Inflammatory macrophage treated with lipopolysaccharide for 4 hours (primary cell): ENCODE results near the gene GSTT2.
"Not testable (repeated sequence)": the region's sequence is repeated elsewhere in the genome, so short reads cannot be mapped to it uniquely, and the experiment has no call there.

Experiments used
- DNase-seq: peaks from one replicate; pipeline ENCODE4 v3.0.0-alpha.2; 2020

The GSTT2 gene

DNA sequence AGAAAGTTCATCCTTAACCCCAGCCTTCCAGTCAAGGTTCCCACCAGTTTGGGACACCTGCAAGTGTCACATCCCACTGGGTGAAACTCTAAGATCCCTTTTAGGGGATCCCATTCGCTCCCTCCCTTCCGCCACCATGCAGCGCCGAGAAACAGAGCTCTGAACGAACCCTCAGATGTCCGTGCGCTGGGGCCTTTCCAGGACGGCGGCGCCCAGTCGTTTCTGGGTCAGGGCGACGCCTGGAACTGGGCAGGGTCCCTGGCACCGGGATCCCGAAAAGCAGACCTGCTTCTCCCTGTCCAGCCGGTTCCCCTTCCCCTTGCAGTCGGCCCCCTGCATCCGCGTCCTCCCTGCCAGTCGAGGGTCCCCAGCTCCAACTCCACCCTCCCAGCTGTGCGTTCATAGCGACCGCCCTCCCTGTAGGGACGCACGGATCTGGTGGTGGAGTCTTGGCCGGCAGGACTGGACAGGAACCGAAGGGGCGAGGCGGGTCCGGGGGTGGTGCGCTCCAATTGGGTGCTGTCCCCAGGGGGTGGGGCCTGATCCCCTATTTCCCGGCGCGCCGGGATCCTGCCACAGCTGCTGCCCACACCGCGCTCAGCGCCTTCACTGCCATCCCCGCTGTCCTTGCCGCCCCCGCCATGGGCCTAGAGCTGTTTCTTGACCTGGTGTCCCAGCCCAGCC, at the start of gene GSTT2:
GSTT2 (plus strand) TSS at position 578 of the 684 bp plus-strand sequence.
- not testable (repeated sequence) for DNase-seq

- DNase-seq = no peak
Measured at GRCh38 chr22:23938328-23939016, 41.5 kb upstream of the GSTT2 start.

DNA sequence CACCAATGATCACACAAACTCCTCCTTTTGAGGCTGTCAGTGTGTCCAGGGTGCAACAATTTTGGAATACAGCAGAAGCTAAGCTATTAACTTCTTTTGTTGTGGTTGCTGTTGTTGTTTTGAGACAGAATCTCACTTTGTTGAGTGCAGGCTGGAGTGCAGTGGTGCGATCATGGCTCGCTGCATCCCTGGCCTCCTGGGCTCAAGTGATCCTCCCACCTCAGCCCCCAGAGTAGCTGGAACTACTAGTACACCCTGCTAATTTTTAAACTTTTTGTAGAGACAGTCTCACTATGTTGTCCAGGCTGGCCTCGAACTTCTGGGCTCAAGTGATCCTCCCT, 40.9 kb upstream of the GSTT2 start:
- DNase-seq = no peak

DNA sequence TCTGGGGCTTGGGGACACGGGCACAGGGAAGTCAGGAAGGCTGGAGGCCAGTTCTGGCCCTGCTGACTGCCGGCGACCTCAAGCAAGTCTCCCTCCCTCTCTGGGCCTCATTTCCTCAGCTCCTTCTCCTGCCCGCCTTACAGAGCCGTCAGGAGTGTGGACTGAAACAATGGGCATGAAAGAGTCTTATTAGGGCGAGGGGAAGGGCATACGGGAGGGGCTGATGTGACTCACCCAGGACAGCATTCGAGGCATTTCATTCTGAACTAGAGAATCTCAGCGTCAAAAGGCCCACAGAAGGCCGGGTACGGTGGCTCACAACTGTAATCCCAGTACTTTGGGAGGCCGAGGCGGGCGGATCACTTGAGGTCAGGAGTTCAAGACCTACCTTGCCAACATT, 39.8 kb upstream of the GSTT2 start:
- not testable (repeated sequence) for DNase-seq

DNA sequence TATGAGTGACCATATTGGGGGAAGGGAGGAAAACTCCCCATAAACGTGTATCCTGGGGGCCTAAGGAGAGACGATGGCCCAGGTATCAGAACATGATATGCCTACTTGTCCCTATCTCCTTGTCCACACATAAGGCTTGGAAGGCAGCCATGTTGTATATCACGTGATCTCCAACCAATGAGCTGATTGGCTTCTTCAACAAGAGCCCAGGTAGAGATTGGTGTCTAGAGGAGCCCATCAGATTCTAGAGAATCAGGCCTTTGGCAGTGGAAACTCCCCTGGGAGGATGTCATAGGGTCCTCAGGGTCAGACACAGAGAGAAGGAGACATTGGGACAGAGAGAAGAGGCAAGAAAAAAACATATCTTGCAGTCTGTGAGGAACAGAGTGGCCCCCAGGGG, 32.5 kb upstream of the GSTT2 start:
- DNase-seq = not testable (repeated sequence)

DNA sequence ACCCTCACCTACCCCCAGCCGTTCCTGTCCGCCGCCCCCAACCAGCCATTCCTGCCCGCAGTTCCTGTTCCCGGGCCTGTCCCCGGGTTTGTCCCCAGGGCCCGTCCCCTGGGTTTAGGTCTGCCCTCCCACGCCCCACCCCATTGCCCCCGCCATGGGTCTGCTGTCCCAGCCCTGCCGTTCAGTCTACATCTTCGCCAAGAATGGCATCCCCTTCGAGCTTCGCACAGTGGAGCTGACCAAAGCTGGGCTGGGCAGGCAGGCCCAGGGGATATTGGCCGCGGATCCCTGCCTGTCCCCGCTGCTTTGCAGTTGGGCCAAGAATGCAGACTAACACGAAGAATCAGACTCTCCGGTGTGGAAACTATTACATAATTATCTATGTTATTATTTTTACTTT, 30.2 kb upstream of the GSTT2 start:
- not testable (repeated sequence) for DNase-seq

DNA sequence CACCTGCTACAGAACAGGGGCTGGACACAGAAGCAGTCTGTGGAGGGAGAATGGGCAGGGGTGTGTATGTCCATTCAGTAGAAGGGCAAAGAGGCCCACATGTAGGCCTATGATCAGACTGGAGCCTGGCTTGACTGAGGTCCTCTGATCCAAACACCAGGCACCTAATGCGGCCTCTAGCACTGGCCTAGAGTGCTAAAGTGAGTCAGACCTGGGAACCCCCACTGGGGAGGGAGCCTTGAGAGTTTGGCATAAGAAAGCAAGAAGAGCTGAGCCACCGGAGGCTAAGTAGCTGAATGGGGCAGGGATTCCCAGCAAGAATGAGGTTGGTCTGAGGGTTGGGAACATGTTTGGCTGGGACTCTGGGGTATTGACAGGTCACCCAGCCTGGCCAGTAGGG, 28.6 kb upstream of the GSTT2 start:
- not testable (repeated sequence) for DNase-seq

DNA sequence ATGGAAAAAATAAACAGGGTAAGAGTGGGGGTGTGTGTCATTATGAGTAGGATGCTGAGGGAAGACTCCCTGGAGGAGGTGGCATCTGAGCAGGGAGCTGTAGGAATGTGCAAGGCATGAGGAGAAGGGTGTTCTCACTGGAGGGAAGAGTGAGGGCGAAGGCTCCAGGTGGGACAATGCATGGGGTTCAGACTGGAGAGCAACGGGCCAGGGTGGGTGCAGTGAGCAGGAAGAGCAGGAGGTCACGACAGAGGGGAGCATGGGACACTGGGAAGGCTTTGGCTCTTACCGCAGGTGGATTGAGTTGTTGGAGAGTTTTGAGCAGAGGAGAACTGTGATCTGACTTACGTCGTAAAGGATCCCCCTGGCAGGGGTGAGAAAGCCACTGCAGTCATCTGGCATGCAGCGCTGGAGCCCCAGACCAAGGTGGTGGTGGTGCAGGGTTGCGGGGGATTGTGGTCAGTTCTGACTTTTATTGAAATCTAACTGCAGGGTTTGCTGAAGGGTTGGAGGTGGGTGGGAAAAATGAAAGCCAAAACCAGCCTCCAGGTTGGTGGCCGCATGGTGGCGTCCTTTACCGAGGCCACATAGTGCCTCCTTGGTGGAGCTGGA, 27.0 kb upstream of the GSTT2 start:
- DNase-seq = not testable (repeated sequence)

GRCh38 chr22:23953485-23953884, 26.4 kb upstream of the GSTT2 start:
- DNase-seq = not testable (repeated sequence)

GRCh38 chr22:23954193-23954990, 25.5 kb upstream of the GSTT2 start:
- not testable (repeated sequence) for DNase-seq

- not testable (repeated sequence) for DNase-seq
Measured at GRCh38 chr22:23954991-23955305, 25.0 kb upstream of the GSTT2 start.

- not testable (repeated sequence) for DNase-seq
Measured at GRCh38 chr22:23955886-23956285, 24.0 kb upstream of the GSTT2 start.

DNA sequence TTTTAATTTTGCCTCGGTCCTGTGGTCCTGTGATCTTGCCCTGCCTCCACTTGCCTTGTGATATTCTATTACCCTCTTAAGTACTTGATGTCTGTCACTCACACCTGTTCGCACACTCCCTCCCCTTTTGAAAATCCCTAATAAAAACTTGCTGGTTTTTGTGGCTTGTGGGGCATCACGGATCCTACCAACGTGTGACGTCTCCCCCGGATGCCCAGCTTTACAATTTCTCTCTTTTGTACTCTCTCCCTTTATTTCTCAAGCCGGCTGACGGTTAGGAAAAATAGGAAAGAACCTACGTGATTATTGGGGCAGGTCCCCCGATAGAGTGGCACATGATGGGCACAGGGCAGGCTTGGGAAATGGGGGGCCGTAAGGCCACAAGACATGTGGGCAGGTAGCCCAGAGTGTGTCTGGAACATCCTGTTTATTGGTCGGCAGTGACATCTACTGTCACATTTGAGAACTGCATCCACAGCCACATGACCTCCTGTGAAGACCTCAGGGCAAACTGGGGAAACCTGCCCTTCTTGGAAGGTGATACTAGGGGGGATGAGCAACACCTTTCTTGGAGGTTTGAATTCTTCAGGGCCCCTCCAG, 23.5 kb upstream of the GSTT2 start:
- DNase-seq = peak; percentile 60

- not testable (repeated sequence) for DNase-seq
Measured at GRCh38 chr22:23961084-23961771, 18.7 kb upstream of the GSTT2 start, which contains the start of gene GSTT2B. Gene GSTT2B, minus strand, starts transcription at chr22:23961195. Its CDS starts 64 bp downstream, at chr22:23961131.

DNA sequence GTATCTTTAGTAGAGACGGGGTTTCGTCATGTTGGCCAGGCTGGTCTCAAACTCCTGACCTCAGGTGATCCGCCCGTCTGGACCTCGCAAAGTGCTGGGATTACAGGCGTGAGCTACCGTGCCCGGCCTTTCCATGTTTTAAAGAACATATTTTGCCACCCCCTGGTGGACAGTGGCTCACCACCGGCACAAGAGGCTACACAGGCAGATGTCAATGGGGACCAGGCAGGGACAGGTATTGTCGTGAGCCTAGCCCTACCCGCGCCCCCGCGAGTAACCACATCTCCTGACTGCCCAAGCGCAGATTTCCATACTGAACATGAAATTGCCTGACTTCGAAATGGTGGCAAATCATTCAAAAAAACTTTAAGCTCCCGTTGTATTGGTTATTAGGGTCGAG, 13.8 kb upstream of the GSTT2 start:
- DNase-seq = not testable (repeated sequence)

DNA sequence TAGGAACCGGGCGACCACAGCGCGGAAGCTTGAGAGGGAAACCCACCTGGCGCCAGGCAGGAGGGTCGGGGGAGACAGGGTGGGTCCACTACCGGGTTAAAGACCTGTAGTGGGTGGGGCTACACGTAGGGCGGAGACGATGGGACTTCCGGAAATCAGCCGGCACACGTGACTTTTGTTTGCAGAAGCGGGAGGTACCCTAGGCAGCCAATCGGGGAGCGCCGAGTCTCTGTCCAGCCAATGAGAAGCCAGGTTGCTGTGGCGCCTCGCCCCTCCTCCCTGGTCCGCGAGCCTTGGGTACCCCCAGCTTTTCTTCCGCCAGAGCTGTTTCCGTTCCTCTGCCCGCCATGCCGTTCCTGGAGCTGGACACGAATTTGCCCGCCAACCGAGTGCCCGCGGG, 13.4 kb upstream of the GSTT2 start, which contains the start of gene DDTL:
DDTL (plus strand) TSS at position 321 of the 400 bp plus-strand sequence; CDS start at position 348, 27 bp downstream.
- DNase-seq = not testable (repeated sequence)

DNA sequence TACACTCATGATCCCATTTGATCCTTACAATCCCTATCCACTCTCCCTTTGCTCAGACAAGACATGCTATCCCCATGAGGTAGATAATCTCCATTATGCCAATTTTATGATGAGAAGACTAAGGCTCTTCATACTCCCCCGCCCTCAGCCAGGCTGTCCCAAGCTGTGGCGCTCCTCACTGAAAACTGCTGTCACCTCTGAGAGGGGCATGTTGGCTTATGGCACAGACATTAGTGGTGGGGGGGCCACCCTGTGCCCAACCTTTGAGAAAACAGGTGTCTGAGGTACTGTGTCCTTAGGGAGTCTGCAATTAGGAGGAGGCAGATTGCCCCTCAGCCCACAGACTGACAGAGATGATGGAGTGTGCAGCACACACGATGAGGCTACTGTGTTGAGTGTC, 10.9 kb upstream of the GSTT2 start:
- DNase-seq = no peak

DNA sequence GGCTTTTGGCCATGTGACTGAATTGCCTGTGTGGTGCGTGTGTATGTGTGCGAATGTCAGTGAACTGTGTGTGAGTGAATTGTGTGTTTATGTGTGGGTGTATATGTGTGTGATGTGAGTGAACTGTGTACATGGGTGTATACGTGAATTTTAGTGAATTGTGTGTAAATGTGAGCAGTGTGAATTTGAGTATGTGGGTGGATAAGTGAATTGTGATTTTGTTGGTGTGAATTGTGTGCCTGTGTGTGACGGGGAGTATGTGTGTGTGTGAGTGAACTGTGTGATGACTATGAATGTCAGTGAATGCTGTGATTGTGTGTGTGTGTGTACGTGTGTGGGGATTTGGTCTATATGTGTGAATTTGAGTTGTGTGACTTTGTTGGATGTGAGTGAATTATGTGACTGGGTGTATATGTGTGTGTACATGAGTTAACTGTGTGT, 9.7 kb upstream of the GSTT2 start:
- DNase-seq = no peak

DNA sequence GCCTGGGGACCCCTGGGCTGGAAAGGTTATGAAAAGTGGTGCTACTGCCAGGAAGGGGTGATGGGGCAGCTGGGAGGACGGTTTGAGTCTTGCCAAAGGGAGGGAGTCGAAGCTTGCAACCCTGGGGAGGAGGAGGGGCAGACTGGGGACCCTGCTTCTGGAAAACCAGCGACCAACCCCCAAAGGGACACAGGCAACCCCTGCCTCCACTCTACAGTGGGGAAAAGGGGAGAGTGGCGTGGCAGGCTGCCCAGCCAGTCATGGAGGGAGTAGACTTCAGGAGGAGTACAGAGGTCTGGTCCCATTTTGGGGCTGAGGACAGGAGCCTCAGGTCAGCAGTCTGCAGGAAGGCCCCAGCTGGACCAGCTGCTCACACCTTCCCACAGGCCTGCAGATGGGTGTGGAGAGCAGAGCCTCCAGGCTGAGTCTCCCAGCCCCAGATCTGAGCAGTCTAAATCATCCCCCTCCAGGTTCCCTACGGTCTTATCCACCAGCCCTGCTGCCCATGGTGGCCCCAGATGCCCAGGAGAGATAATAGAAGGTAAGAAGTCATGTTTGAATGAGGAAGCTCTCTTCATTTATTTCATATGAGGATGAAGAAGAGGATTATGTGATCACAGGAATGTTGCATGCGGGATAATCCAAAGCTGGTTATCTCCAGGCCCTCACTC, 9.0 kb upstream of the GSTT2 start:
- no peak for DNase-seq

GRCh38 chr22:23971927-23972326, 8.0 kb upstream of the GSTT2 start:
- not testable (repeated sequence) for DNase-seq

GRCh38 chr22:23974345-23974744, 5.6 kb upstream of the GSTT2 start, which contains the start of gene DDT:
Gene DDT, minus strand, starts transcription at chr22:23974441. Its CDS starts 27 bp downstream, at chr22:23974414.
- not testable (repeated sequence) for DNase-seq
